Stimulated activated CD4-positive, alpha-beta T cell treated with anti-CD3 and anti-CD28 coated beads, Interleukin-1b, Interleukin-23, amount 100 ng/mL, for 1 hour (primary cell): ENCODE data around the gene TACC2.
"Not testable (repeated sequence)": the region's sequence is repeated elsewhere in the genome, so short reads cannot be mapped to it uniquely, and the experiment has no call there.

Experiments used
- DNase-seq, 2 donors: peaks; one replicate each; pipeline ENCODE4 v3.0.0-alpha.2; 2020; ENCODE audit warnings: low read depth in 2 of 2

Gene TACC2

GRCh38 chr10:122093076-122093475, 104.1 kb downstream of the TACC2 start:
- no peak for DNase-seq

- DNase-seq, result not testable (repeated sequence)
Observed at GRCh38 chr10:122096181-122096580, 107.2 kb downstream of the TACC2 start.

- no peak for DNase-seq
Observed at GRCh38 chr10:122096705-122097104, 107.7 kb downstream of the TACC2 start.

GRCh38 chr10:122097935-122098334, 109.0 kb downstream of the TACC2 start:
- no peak for DNase-seq

GRCh38 chr10:122098924-122099323, 110.0 kb downstream of the TACC2 start:
- DNase-seq, result no peak

GRCh38 chr10:122099562-122099961, 110.6 kb downstream of the TACC2 start:
- DNase-seq, result no peak

GRCh38 chr10:122102146-122102868, 113.3 kb downstream of the TACC2 start:
- no peak for DNase-seq

- DNase-seq, result no peak
Observed at GRCh38 chr10:122102869-122103525, 114.0 kb downstream of the TACC2 start.

GRCh38 chr10:122103592-122103991, 114.6 kb downstream of the TACC2 start:
- DNase-seq, result no peak

GRCh38 chr10:122108786-122109185, 119.8 kb downstream of the TACC2 start:
- DNase-seq, result not testable (repeated sequence)

GRCh38 chr10:122112021-122112616, 123.2 kb downstream of the TACC2 start:
- no peak for DNase-seq

- no peak for DNase-seq
Observed at GRCh38 chr10:122112625-122113160, 123.7 kb downstream of the TACC2 start.

GRCh38 chr10:122113161-122113944, 124.4 kb downstream of the TACC2 start:
- no peak for DNase-seq

GRCh38 chr10:122113945-122114747, 125.2 kb downstream of the TACC2 start:
- no peak for DNase-seq

- no peak for DNase-seq
Observed at GRCh38 chr10:122115874-122116273, 126.9 kb downstream of the TACC2 start.

- no peak for DNase-seq
Observed at GRCh38 chr10:122116331-122116730, 127.4 kb downstream of the TACC2 start.

- no peak for DNase-seq
Observed at GRCh38 chr10:122117475-122117874, 128.5 kb downstream of the TACC2 start.

- DNase-seq, result no peak
Observed at GRCh38 chr10:122120008-122120744, 131.2 kb downstream of the TACC2 start.

GRCh38 chr10:122121059-122121458, 132.1 kb downstream of the TACC2 start:
- no peak for DNase-seq

- DNase-seq, result no peak
Observed at GRCh38 chr10:122122493-122122892, 133.5 kb downstream of the TACC2 start.
